Daoy (cell line): ENCODE measurements around the gene IQGAP3. TPM values are rescaled to one million over a fixed set of nuclear protein-coding genes. Genes with fewer than 3 reads are reported as not detected.

ENCODE experiments used
- DNase-seq: peaks from one replicate; pipeline ENCODE4 v3.0.0-alpha.2; 2015; ENCODE audit warnings: low read depth
- total RNA-seq: library from RNA; depleted of rRNA; stranded (reverse); fragments of >200 nt; shearing (Covaris generic); gene quantifications from 2 replicates; pipeline ENCODE4 v1.2.3, GENCODE V29; 2014; rRNA removed

Gene IQGAP3
- total RNA-seq, 1 experiment from 2014 or later = 45.7 TPM

- no peak for DNase-seq
These were observed 87.8 kb downstream of the IQGAP3 start for GRCh38 chr1:156484480-156485058.

DNA sequence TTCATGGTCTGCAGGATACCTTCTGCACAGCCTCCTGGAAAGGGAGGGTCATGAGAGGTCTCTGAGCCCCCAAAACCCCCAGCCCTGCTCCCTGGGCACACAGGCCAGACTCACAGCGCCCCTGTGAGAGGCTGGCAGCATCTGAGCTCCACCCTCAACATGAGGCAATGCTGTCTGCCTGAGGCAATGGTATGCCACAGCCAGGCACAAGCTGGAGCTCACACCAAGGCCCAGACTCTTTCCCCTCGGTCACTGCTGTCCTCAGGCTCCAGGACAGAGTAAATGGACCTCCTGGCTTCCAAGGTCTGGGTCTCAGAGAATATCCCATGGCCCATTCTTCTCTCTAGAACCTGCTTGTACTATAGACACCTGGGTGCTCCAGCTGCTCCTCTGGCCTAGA, 89.0 kb downstream of the IQGAP3 start:
- DNase-seq = no peak

DNA sequence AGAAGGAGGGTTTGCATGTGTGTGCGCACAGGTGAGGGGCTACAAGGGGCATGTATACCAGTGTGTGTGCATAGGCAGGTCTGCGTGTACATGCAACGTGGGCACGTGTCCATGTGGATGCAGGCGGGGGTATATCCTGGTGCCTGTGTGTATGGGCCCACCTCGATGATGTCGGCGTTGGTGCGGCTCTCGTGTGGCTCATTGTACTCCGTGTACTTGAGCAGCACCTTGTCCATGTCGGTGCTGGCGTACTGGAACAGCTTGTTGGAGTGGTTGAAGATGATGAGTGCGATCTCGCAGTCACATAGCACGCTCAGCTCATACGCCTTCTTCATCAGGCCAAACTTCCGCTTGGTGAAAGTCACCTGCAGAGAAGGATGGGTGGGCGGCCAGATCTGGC, 90.1 kb downstream of the IQGAP3 start:
- no peak for DNase-seq

GRCh38 chr1:156481527-156481926, 90.8 kb downstream of the IQGAP3 start:
- no peak for DNase-seq

GRCh38 chr1:156480411-156481192, 91.8 kb downstream of the IQGAP3 start:
- no peak for DNase-seq

DNA sequence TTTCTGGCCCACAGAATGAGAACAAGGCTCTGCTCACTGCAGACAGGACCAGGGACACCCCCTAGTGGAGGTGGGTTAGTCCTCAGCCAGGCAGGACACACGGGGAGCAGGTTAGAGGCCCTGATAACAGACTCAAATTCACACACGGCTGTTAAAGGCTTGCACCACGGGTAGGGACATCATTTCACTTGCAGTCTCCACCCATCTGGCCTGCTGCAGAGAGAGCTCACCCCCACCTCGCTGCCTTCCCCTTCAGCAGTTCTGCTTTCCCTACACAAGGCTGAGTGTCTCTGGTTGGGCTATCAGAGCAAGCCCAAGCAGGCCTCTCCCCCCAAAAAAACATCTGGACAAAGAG, 92.4 kb downstream of the IQGAP3 start:
- DNase-seq = no peak

GRCh38 chr1:156479093-156480015, 93.0 kb downstream of the IQGAP3 start:
- no peak for DNase-seq

- DNase-seq = no peak
These were observed 94.1 kb downstream of the IQGAP3 start for GRCh38 chr1:156478250-156478627.

- no peak for DNase-seq
These were observed 94.7 kb downstream of the IQGAP3 start for GRCh38 chr1:156477526-156478249.

DNA sequence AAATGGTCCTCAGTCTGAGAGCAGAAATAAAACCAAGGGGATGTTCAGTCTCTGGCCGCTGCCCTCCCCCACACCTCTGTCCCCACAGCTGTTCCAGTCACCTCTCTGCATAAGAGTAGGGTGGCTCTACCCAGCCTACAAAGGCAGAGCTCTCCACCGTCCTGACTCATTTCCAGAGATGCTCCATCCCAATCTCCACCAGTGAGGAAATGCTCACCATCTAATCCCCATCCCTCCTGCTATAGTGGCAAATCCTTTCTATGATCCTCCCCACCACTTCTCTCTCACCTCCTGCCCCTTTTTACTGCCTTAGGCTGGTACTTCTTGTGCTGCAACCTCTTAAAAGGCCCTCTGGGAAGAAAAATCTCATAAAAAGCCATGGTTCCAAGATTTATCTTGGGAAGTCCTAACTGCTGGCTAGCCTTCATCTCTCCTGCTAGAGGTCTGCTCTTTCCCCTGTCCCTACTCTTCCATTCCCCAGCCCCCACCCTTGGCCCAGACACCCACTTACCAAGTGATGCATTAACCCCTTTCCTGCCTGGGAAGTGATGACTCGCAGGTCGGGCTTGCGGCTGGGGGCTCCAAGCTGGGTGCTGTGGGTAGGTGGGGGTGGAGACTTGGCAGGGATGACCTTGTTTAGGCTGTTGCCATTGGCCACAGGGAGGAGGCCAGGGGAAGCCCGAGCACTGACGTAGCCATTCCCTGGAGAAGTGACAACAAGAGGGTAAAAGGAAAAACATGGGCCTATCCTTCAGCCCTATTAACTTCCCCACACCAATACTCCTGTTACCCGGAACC, 95.7 kb downstream of the IQGAP3 start:
- DNase-seq = peak; percentile 83

DNA sequence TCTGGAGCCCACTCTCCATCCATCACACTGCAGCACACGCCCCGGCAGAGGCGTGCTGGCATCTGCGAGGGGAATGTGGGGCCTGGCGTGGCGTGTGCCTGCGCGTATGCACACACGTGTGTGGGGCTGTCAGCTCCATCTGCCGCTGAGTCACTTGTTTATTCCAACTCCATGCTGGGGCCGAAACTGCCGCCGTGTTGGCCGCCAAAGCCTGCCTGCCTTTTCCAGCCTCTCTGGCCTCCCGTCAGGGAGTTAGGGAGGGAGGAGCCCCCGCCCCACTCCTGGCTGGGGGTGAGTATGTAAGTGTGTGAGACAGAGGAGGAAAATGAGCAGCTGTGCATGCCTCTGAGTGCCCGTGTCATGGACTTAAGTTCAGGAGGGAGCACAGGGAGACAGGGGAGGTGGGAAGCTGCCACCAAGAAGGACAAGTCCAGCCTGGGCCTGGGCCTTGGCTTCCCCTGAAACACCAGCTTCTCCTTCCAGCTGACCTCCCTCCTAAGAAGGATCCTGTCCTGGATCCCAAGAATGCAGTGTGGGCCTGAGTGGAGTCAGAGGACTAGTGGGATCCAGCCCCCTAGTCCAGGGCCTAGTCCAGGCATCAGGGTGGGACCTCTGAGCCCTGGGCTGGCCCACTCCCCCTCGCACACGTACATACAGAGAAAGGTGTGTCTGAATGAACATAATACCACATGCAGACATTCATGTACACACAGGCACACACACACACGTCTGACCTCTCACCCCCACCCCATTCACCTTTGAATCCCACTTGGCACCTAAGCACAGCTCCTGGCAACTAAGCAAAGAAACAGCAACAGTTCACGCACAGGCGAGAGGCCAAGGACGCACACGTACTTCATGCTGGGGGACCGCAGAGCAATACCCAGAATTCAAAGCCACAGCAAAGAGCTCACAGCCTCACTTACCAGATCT, 96.5 kb downstream of the IQGAP3 start:
- no peak for DNase-seq

Other genes starting within 250 kb of the IQGAP3 start
- gene CCT3, start 234.3 kb downstream of the IQGAP3 start, total RNA-seq = 649 and 676 TPM in 2 replicates
- 2.4 TPM in 1 of 2 replicates, not detected in the other for gene TSACC, start 234.0 kb downstream of the IQGAP3 start, total RNA-seq
- gene RHBG, start 203.4 kb downstream of the IQGAP3 start, total RNA-seq = 0.06 TPM in 1 of 2 replicates, not detected in the other
- gene MEF2D, start 71.8 kb downstream of the IQGAP3 start, total RNA-seq = 2.5 and 6.1 TPM in 2 replicates
- not detected in 2 replicates for gene TTC24, start 7.2 kb upstream of the IQGAP3 start, total RNA-seq
- 81.9 and 87.9 TPM in 2 replicates for gene NAXE, start 19.2 kb upstream of the IQGAP3 start, total RNA-seq
- 32.6 and 42.1 TPM in 2 replicates for gene GPATCH4, start 28.9 kb upstream of the IQGAP3 start, total RNA-seq
- gene HAPLN2, start 46.9 kb upstream of the IQGAP3 start, total RNA-seq = 0.23 TPM in 1 of 2 replicates, not detected in the other
- not detected in 2 replicates for gene BCAN, start 69.6 kb upstream of the IQGAP3 start, total RNA-seq
- 0.51 and 0.89 TPM in 2 replicates for gene NES, start 104.8 kb upstream of the IQGAP3 start, total RNA-seq
- gene CRABP2, start 133.0 kb upstream of the IQGAP3 start, total RNA-seq = 21.4 and 36.0 TPM in 2 replicates
- 7.9 and 11.9 TPM in 2 replicates for gene METTL25B, start 155.9 kb upstream of the IQGAP3 start, total RNA-seq
- 31.7 and 59.8 TPM in 2 replicates for gene ISG20L2, start 156.2 kb upstream of the IQGAP3 start, total RNA-seq
- gene MRPL24, start 168.5 kb upstream of the IQGAP3 start, total RNA-seq = 144 and 148 TPM in 2 replicates
- gene HDGF, start 179.1 kb upstream of the IQGAP3 start, total RNA-seq = 484 and 537 TPM in 2 replicates
- gene PRCC, start 195.0 kb upstream of the IQGAP3 start, total RNA-seq = 43.7 and 44.6 TPM in 2 replicates
- 0.51 and 0.57 TPM in 2 replicates for gene SH2D2A, start 244.3 kb upstream of the IQGAP3 start, total RNA-seq